ENCODE data around the gene C2.
A peak's percentile ranks its signal among the peaks of the same experiment; 100 is the strongest.

GRCh38 chr6:31971993-31972708 lies 44.6 kb downstream of the C2 start, which contains the start of gene DXO:
- no peak for TF ChIP-seq POLR2A (IDR thresholded peaks at IDR 0.05)
- no peak for TF ChIP-seq CTCF (IDR thresholded peaks at IDR 0.05)
- peak; percentile 12 for TF ChIP-seq EP300 (IDR thresholded peaks at IDR 0.05)
- TF ChIP-seq POLR2AphosphoS5 (IDR thresholded peaks at IDR 0.05) = peak; percentile 34 to 92 (median 86)

All from stomach (tissue), 4 donors.